ENCODE measurements around the gene A4GALT.
"Not testable (repeated sequence)": the region's sequence is repeated elsewhere in the genome, so short reads cannot be mapped to it uniquely, and the experiment has no call there.

The A4GALT gene

GRCh38 chr22:42684462-42685195 lies 36.0 kb downstream of the A4GALT start:
- in situ Hi-C loops (cut with HindIII; ENCODE audit: low sequenced_read_pairs) = loop anchor here (5.0 kb wide), 1 partner anchor 58 kb away; no protein-coding TSS in a partner anchor

DNA sequence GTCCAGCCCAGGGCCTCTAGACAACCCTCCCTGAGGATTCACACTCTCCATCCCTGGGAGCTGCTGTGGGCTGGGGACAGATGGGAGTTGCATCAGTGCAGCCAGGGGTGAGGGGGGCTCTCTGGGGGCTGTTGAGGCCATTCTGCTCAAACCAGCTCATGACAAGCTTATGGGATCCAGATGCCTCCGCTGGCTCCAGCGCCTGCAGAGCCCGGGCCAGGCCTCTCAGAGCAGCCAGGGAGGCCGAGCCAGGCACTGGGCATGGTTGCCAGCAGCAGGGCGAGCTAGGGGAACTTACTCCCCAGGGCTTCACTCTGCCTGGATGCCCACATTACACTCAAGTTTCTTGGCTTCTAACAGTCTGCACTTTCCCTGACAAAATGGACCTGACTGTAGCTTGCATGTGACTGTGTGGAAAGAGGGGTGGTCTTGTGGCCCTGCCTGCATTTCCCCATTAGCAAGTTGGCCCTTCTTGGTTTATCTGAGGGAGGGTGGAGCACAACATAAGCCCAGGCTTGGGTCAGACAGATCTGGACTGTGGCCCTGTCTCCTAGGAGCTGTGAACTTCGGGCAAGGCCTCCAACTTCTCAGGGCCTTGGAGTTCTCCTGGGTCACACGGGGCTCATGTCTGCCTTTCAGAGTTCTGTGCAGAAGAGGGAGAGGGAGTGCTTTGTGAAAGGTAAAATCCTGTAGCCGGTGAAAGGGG lies 36.9 kb downstream of the A4GALT start:
- in situ Hi-C loops (cut with HindIII; ENCODE audit: low sequenced_read_pairs) = loop anchor here (5.0 kb wide), 1 partner anchor 59 kb away; no protein-coding TSS in a partner anchor

DNA sequence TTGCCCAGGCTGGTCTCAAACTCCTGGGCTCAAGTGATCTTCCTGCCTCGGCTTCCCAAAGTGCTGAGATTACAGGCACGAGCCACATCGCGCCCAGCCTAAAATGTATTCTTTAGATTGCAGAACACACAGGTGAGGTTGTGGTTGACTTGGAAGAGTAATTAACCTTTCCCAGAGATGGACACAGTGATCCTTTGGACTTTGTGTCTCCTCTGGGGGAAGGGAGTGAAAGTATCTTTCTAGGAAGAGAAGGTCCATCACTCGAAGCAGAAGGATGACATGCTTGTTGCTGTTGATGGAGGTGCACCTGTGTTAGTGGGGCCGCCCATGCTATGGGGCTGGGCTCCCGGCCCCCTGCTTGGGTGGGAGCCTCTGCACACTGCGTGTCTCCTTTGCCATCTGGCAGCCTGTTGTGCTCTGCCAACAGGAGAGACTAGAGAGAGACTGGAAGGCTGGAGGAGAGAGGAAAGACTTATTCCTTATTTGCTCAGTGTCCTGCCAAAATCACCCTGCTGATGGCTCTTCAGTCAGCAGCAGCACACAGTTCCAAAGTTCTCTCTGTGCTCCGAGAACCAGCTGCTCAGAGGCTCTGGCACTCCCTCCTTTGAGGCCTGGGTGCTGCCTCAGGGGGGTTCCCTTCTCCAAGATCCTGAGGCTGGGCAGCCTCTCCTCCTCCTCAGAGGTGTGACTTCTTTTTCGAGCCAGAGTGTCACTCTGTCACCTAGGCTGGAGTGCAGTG lies 38.4 kb downstream of the A4GALT start:
- in situ Hi-C loops (cut with HindIII; ENCODE audit: low sequenced_read_pairs) = loop anchor here (5.0 kb wide), 1 partner anchor 60 kb away; no protein-coding TSS in a partner anchor

DNA sequence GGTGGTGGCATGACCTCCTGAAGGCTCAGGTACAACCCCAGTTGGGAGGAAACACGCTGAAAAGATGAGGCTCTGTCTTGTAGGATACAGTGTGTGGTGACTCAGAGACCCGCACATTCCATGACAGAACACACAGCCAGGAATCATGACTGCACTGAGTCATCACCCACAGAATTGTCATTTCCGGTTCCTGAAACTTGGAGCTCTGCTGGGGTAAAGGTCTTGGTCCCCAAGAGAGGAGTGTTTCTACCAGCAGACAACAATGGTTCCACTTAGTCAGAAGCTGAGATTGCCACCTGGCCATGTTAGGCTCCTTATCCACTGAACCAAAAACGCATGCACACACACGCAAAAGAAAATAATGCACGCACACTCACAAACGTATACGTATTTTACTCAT lies 40.0 kb downstream of the A4GALT start:
- in situ Hi-C loops (cut with HindIII; ENCODE audit: low sequenced_read_pairs) = loop anchor here (5.0 kb wide), 1 partner anchor 62 kb away; no protein-coding TSS in a partner anchor

- in situ Hi-C loops (cut with HindIII; ENCODE audit: low sequenced_read_pairs) = loop anchor here (5.0 kb wide), 1 partner anchor 63 kb away; no protein-coding TSS in a partner anchor
Measured at GRCh38 chr22:42679691-42680090, 41.0 kb downstream of the A4GALT start.

DNA sequence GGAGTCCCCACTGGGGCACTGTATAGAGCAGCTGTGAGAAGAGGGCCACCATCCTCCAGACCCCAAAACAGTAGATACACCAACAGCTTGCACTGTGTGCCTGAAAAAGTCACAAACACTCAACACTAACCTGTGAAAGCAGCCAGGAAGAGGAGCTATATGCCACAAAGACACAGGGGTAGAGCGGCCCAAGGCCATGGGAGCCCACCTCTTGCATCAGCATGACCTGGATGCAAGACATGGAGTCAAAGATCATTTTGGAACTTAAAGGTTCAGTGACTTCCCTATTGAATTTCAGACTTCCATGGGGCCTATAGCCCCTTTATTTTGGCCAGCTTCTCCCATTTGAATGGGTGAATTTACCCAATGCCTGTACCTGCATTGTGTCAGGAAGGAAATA lies 41.8 kb downstream of the A4GALT start:
- in situ Hi-C loops (cut with HindIII; ENCODE audit: low sequenced_read_pairs) = no loop called here

DNA sequence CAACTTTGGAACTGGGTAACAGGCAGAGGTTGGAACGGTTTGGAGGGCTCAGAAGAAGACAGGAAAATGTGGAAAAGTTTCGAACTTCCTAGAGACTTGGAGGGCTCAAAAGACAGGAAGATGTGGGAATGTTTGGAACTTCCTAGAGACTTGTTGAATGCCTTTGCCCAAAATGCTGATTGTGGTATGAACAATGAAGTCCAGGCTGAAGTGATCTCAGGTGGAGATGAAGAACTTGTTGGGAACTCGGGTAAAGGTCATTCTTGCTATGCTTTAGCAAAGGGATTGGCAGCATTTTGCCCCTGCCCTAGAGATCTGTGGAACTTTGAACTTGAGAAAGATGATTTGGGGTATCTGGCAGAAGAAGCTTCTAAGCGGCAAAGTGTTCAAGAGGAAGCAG lies 42.7 kb downstream of the A4GALT start:
- in situ Hi-C loops (cut with HindIII; ENCODE audit: low sequenced_read_pairs) = not testable (repeated sequence)

DNA sequence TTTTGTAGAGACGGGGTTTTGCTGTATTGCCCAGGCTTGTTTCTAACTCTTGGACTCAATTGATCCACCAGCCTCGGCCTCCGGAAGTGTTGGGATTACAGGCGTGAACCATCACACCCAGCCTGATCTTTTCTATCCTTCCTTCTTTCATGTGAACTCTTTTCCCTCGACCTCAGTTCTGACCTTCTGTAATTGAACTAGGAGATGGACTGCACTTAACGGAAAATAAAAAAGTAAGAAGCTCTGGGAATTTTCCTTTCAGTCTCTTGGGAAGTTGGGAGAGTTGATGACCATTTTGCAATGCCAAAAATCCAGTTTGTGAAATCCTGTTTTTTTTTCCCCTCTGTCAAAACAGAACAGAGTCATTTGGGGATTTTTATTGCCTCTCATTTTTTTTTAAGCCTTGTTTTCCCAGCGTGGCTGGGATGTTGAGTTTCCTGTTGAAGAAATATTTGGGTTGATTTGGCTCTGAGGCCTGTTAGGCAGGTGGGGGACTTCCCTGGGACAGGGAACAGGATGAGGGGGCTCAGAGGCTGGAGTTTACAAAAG lies 44.5 kb downstream of the A4GALT start:
- in situ Hi-C loops (cut with HindIII; ENCODE audit: low sequenced_read_pairs) = no loop called here

- in situ Hi-C loops (cut with HindIII; ENCODE audit: low sequenced_read_pairs) = loop anchor here (25.0 kb wide), 1 partner anchor 138 kb away; no protein-coding TSS in a partner anchor
Measured at GRCh38 chr22:42673898-42674401, 46.7 kb downstream of the A4GALT start.

DNA sequence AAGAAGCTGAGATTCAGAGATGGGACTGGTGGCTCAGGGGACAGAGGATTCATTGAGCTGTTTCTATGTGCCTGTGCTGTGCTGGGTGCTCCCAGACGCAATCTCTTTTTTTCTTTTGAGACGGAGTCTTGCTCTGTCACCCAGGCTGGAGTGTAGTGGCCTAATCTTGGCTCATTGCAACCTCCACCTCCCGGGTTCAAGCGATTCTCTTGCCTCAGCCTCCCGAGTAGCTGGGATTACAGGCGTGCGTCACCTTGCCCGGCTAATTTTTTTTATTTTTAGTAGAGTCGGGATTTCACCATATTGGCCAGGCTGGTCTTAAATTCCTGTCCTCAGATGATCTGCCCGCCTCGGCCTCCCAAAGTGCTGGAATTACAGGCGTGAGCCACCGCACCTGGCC lies 47.6 kb downstream of the A4GALT start:
- in situ Hi-C loops (cut with HindIII; ENCODE audit: low sequenced_read_pairs) = loop anchor here (25.0 kb wide), 1 partner anchor 139 kb away; no protein-coding TSS in a partner anchor

DNA sequence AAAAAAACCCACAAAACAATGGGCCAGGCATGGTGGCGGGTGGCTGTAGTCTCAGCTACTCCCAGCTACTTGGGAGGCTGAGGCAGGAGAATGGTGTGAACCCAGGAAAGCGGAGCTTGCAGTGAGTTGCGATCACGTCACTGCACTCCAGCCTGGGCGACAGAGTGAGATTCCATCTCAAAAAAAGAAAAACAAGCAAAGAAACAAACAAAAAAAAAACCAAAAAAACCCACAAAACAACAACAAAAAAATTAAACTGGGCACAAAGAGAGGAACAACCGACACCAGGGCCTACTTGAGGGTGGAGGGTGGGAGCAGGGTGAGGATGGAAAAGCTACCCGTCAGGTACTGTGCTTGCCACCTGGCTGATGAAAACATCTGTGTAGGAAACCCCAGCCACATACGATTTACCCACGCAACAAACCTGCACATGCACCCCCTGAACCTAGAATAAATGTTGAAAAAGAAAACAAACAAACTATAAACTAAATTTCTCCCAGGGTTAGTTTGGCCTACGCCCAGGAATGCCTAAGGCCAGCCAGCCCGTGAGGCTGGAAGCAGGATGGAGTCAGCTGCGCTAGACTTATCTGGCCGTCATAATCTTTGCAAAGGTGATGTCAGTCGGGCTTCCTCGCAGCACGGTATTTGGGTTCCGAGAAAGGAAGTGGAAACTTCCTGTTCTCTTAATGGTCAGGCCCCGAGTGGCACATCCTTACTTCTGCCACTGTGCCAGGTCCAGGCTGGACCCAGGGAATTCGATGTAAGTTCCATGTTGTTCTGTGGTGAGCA lies 49.6 kb downstream of the A4GALT start:
- in situ Hi-C loops (cut with HindIII; ENCODE audit: low sequenced_read_pairs) = loop anchor here (25.0 kb wide), 1 partner anchor 141 kb away; no protein-coding TSS in a partner anchor

GRCh38 chr22:42670046-42670445 lies 50.6 kb downstream of the A4GALT start:
- in situ Hi-C loops (cut with HindIII; ENCODE audit: low sequenced_read_pairs) = loop anchor here (25.0 kb wide), 1 partner anchor 142 kb away; no protein-coding TSS in a partner anchor

DNA sequence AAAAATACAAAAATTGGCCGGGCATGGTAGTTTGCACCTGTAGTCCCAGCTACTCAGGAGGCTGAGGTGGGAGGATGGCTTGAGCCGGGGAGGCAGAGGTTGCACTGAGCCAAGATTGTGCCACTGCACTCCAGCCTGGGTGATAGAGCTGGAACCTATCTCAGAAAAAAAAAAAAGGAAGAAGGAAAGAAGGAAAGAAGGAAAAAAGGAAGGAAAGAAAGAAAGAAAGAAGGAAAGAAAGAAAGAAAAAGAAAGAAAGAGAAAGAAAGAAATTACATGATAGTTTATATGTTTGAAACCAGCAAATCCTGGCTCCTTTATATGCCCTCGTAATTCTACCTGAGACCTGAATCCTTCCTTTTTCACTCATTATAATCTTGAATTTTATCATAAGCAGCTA lies 54.3 kb downstream of the A4GALT start:
- in situ Hi-C loops (cut with HindIII; ENCODE audit: low sequenced_read_pairs) = loop anchor here (25.0 kb wide), 1 partner anchor 146 kb away; no protein-coding TSS in a partner anchor

- in situ Hi-C loops (cut with HindIII; ENCODE audit: low sequenced_read_pairs) = loop anchor here (25.0 kb wide), 1 partner anchor 147 kb away; no protein-coding TSS in a partner anchor
Measured at GRCh38 chr22:42664976-42665831, 55.5 kb downstream of the A4GALT start.

DNA sequence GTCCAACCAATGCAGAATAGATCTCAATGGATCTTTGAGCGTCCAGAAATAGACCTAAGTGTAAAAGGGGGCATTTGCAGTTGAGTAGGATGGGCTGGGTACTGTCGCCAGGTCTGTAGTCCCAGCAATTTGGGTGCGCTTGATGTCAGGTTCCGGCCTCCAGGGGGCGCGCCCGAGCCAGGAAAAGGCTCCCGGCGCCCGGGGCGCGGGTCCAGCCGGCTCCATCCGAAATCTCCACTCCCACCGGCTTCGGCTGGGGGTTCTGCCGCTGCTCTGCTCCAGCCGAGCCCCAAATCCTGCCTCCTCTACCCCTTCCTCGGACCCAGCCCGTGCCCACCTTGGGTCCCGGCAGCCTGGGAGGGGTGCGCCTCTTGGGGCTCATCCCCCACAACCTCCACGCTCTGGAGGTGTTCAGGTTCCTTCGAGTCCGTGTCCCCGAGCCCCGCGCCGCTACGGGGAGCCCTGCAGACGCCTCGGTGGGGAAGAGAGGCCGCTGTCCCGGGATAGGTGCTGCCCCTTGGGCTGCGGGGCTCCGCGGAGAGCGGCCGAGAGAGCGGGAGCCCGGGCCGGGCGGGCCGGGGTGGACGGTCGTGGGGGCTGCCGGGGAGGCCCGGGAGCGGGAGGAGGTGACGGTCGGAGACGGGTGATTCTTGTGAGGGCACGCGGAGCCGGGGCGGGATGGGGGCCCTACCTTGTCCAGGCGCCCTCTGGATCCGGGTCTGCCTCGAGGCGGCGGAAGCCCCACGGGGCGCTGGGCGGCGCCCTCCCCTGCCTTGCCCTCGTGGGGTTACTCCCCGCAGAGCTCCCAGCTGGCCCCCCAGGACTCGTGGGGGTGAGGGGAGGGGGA lies 58.5 kb downstream of the A4GALT start:
- in situ Hi-C loops (cut with HindIII; ENCODE audit: low sequenced_read_pairs) = loop anchor here (25.0 kb wide), 1 partner anchor 150 kb away; no protein-coding TSS in a partner anchor

DNA sequence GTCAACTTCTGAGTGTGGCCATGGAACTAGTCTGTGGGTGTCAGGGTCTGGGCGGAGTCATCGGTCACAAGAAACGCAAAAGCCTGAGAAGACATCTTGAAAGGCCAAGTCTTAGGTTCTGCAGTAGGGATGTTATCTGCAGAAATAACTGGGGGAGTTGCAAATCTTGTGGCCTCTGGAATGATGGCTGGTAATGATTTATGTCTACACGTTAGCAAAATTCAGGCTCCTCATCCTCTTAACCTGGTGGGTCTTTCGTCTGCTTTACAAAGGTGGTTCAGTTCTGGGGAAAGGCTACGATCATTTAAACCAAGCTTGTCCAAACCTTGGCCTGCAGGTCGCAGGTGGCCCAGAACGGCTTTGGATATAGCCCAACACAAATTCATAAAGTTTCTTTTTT lies 64.1 kb downstream of the A4GALT start:
- in situ Hi-C loops (cut with HindIII; ENCODE audit: low sequenced_read_pairs) = loop anchor here (25.0 kb wide), 1 partner anchor 156 kb away; no protein-coding TSS in a partner anchor

DNA sequence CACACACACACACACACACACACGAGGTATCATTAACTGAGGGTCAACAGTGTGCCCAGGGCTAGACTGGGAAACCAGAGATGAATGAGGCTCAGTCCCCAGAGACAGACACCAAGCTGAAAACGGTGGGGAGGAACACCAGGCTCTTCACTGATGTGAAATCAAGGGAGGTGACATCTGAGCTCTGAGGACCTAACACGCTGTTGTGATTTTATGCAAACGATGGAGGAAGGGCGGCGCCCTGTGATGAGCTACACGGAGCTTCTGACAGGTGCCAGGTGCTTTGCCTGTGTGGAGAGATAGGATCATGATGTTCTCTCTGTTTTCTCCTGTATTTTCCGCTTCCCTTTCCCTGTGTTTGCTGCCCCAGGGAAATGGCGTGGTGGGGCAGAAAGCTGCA lies 65.0 kb downstream of the A4GALT start:
- in situ Hi-C loops (cut with HindIII; ENCODE audit: low sequenced_read_pairs) = loop anchor here (25.0 kb wide), 1 partner anchor 157 kb away; no protein-coding TSS in a partner anchor

Data from endothelial cell of hepatic sinusoid (primary cell).